Memory B cell (primary cell): Measurements from ENCODE around the gene B3GNT5.

Experiments
- ATAC-seq: fragments of 150-1000 bp; cut with Tn5 transposase; 2 replicates; pipeline ENCODE4 v1.10.0; 2021; ENCODE audit warnings: low read depth, mild to moderate bottlenecking, moderate library complexity
- DNase-seq, 2 donors: peaks; one replicate each; pipeline ENCODE4 v3.0.0; 2022; ENCODE audit warnings: low spot score in 2 of 2
- H3K27ac Mint-ChIP-seq: one replicate; pipeline ENCODE4 v1.8.0; 2022; ENCODE audit warnings: mild to moderate bottlenecking, moderate library complexity, mixed read lengths
- H3K27me3 Mint-ChIP-seq: one replicate; pipeline ENCODE4 v1.8.0; 2022; ENCODE audit warnings: mixed read lengths
- H3K36me3 Mint-ChIP-seq: one replicate; pipeline ENCODE4 v1.8.0; 2022; ENCODE audit warnings: mild to moderate bottlenecking, mixed read lengths
- H3K4me1 Mint-ChIP-seq: one replicate; pipeline ENCODE4 v1.8.0; 2022; ENCODE audit warnings: mixed read lengths
- H3K4me3 Mint-ChIP-seq: one replicate; pipeline ENCODE4 v1.8.0; 2022; ENCODE audit warnings: mild to moderate bottlenecking, moderate library complexity, mixed read lengths
- H3K9me3 Mint-ChIP-seq: one replicate; pipeline ENCODE4 v1.8.0; 2022; ENCODE audit warnings: mixed read lengths

B3GNT5 gene, protein sequence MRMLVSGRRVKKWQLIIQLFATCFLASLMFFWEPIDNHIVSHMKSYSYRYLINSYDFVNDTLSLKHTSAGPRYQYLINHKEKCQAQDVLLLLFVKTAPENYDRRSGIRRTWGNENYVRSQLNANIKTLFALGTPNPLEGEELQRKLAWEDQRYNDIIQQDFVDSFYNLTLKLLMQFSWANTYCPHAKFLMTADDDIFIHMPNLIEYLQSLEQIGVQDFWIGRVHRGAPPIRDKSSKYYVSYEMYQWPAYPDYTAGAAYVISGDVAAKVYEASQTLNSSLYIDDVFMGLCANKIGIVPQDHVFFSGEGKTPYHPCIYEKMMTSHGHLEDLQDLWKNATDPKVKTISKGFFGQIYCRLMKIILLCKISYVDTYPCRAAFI

DNA sequence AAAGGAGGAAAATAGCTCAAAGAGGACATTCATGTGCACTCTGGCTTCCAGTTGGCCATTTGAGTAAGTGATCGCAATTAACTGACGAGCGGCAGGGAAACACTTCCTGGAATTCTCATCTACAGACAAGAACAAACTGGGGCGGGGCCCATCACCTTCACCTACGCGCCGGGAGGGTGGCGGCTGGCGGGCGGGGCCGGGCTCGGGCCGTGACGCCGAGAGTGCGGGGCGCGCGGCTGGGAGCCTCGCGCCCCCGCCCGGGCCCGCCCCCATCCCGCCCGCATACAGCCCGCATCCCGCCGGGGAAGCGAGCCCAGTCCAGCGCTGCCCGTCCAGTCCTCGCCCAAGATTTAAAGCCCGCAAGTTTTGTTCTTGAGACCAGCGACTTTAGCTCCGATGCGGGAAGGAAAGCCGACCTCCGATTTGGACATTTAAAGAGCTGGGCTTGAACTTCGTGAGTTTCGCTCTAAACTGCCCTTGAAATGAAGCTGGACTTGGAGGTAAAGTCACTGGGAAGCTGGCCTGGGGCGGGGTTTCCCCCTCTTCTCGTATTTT is at the start of gene B3GNT5:
Gene B3GNT5, plus strand, starts transcription at position 281 of the 555 bp plus-strand sequence. CDS start 16,546 bp downstream, outside the sequence.
- no peak within 1 kb of the TSS for H3K27ac Mint-ChIP-seq
- ATAC-seq, result peak; percentile 46
- DNase-seq, result no peak
- H3K27me3 Mint-ChIP-seq, result peaks cover 31% of the 10 kb centered on the region
- peak within 1 kb of the TSS; percentile 74 for H3K4me3 Mint-ChIP-seq
- no peaks in the 10 kb centered on the region for H3K36me3 Mint-ChIP-seq
- H3K4me1 Mint-ChIP-seq, result peaks cover 5% of the 10 kb centered on the region
- H3K9me3 Mint-ChIP-seq, result no peaks in the 10 kb centered on the region

DNA sequence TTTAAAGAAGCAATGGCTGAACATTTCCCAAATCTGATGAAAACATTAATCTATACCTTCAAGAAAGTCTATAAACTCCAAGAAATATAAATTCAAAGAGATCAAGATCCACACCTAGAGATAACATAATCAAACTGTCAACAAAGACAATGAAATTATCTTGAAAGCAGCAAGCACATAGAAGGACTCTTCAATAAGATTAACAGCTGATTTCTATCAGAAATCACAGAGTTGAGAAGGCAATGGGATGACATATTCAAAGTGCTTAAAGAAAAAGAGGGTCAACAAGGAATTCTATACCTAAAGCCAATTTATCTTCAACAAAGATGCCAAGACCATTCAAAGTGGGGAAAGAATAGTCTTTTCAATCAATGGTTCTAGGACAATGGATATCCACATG is 49.4 kb upstream of the B3GNT5 start:
- no peak overlapping the region for H3K27ac Mint-ChIP-seq
- H3K27me3 Mint-ChIP-seq, result peaks cover 16% of the 10 kb centered on the region
- DNase-seq, result no peak
- no peak overlapping the region for H3K4me3 Mint-ChIP-seq
- peaks cover 2% of the 10 kb centered on the region for H3K4me1 Mint-ChIP-seq
- H3K36me3 Mint-ChIP-seq, result peaks cover 7% of the 10 kb centered on the region
- no peak for ATAC-seq
- peaks cover 12% of the 10 kb centered on the region for H3K9me3 Mint-ChIP-seq

DNA sequence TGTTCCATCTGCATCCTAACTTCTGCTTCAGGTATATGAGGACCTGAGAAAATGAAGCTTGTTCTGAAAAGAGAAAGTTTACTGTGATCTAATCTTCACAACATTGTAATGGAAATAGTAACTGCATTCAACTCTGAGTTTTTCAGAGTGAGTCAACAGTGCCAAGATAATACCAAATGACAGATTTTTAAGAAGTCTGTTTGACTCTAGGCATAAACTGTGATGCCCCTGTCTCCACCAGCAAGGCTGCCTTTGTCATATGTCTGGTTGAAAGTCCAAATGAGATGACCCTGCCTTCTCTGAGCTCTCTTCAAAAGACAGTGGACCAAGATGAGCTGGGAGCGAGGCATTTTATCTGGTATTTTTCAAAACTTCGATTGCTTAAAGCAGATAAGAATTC is 44.8 kb upstream of the B3GNT5 start:
- DNase-seq (no peak), ATAC-seq (no peak)
- Mint-ChIP-seq H3K9me3 (peaks cover 10% of the 10 kb centered on the region), H3K4me3 (no peak overlapping the region), H3K27me3 (peaks cover 15% of the 10 kb centered on the region), H3K27ac (no peak overlapping the region), H3K4me1 (peaks cover 12% of the 10 kb centered on the region), H3K36me3 (peaks cover 4% of the 10 kb centered on the region)

DNA sequence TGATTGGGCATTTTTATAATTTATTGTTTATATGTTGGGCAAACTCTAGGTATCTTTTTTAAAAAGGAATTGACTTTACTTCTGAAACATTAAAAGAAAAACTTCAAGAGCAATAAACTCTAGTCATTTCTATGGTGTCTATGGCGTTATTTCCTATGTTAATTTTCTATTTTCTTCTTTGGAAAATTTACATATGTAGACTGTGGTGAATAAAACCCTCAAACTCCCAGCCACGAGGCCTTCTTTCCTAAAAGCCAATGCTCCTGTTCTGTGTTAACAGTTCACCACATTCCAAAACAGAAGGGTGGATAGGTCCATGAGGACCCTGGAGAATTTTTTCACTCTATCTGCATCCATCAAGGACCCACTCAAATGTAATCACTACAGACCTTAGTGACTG is 44.3 kb upstream of the B3GNT5 start:
- Mint-ChIP-seq H3K36me3 (peaks cover under 1% of the 10 kb centered on the region), H3K9me3 (peaks cover 4% of the 10 kb centered on the region), H3K27ac (no peak overlapping the region), H3K4me1 (peaks cover 12% of the 10 kb centered on the region), H3K27me3 (peaks cover 13% of the 10 kb centered on the region), H3K4me3 (no peak overlapping the region)
- ATAC-seq, result no peak
- no peak for DNase-seq

DNA sequence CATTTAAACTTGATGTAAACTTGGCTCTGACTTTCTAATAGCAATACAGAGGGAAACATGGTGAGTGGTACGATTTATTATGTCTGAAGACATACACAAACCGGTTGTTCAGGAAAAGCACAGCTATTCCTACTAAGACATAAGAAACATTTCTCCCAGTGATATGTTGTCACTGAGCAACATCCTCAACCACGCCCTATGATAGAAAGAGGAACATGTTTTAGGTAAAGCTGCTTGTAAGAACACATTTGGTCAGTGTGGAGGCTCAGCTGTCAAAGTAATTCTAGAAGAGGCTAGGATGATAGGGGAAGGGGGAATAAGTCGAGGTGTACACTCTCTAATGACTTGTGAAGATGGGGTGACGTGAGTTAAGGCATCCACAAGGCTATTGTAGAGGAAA is 42.7 kb upstream of the B3GNT5 start:
- no peak for DNase-seq
- peak; percentile 21 for ATAC-seq
- Mint-ChIP-seq H3K27me3 (peaks cover 16% of the 10 kb centered on the region), H3K9me3 (no peaks in the 10 kb centered on the region), H3K4me3 (no peak overlapping the region), H3K27ac (no peak overlapping the region), H3K36me3 (no peaks in the 10 kb centered on the region), H3K4me1 (peaks cover 15% of the 10 kb centered on the region)

DNA sequence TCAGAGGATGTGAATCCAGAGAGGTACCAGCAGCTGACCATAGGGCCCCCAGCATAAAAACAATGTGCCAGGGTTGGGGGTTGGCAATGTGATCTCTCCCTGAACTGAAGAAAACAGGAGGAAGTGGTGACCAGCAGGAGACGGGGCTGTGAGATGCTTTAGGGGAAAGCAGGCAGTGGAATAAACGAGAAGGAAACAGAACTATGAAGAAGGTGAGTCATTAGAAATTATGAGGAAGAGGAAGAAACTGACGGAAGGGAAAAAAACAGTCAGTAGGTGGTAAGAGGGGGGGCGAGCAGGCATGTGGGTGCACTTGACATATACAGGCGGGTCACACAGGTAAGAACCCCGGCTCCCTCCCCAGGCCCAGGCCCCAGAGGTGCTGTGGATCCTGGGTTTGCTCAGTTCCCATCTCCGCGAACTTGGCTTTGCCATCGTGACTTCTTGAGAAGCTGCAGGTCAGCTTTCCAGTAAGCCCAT is 42.2 kb upstream of the B3GNT5 start:
- Mint-ChIP-seq H3K4me3 (no peak overlapping the region), H3K9me3 (no peaks in the 10 kb centered on the region), H3K36me3 (no peaks in the 10 kb centered on the region), H3K4me1 (peaks cover 15% of the 10 kb centered on the region), H3K27ac (no peak overlapping the region), H3K27me3 (peaks cover 18% of the 10 kb centered on the region)
- DNase-seq, result no peak
- ATAC-seq, result peak; percentile 18

DNA sequence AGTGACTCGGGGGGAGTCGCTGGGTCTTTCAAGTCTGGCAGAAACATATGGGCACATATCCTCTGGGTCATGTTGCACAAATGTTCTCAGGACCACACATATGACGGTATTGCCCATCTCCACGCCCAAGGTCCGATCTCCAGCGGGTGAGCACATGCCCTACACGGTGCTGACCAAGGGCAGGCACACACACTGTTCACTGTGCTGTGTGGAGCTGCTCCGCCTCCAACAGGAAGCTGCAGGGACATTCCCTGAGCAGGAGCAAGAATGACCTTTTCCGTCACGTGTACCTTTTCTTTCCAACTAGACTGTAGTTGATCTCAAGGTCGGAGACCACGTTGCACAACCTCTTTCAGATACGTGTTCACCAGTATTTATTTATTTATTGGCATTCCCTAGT is 41.7 kb upstream of the B3GNT5 start:
- no peaks in the 10 kb centered on the region for H3K36me3 Mint-ChIP-seq
- H3K4me1 Mint-ChIP-seq, result peaks cover 15% of the 10 kb centered on the region
- H3K9me3 Mint-ChIP-seq, result no peaks in the 10 kb centered on the region
- H3K4me3 Mint-ChIP-seq, result no peak overlapping the region
- no peak overlapping the region for H3K27ac Mint-ChIP-seq
- peaks cover 19% of the 10 kb centered on the region for H3K27me3 Mint-ChIP-seq
- DNase-seq, result no peak
- ATAC-seq, result no peak

DNA sequence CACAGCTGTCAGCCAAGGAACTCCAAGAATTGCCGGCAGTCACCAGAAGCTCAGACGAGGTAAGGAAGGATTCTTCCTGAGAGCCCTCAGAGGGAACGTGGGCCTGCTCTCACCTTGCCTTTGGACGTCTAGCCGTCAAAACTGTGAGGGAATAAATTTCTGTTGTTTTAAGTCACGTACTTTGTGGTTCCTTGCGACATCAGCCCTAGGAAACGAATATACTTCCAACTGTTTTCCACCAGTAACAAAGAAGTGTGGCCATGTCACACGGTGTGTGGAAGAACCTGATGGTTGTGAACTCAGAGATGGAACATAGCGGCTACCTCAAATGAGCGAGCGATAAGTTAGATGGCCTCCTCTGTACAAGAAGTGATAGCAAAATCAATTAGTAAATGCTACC is 41.0 kb upstream of the B3GNT5 start:
- no peak for DNase-seq
- ATAC-seq, result no peak
- H3K36me3 Mint-ChIP-seq, result no peaks in the 10 kb centered on the region
- no peaks in the 10 kb centered on the region for H3K9me3 Mint-ChIP-seq
- H3K4me1 Mint-ChIP-seq, result peaks cover 13% of the 10 kb centered on the region
- no peak overlapping the region for H3K27ac Mint-ChIP-seq
- no peak overlapping the region for H3K4me3 Mint-ChIP-seq
- H3K27me3 Mint-ChIP-seq, result peaks cover 17% of the 10 kb centered on the region

DNA sequence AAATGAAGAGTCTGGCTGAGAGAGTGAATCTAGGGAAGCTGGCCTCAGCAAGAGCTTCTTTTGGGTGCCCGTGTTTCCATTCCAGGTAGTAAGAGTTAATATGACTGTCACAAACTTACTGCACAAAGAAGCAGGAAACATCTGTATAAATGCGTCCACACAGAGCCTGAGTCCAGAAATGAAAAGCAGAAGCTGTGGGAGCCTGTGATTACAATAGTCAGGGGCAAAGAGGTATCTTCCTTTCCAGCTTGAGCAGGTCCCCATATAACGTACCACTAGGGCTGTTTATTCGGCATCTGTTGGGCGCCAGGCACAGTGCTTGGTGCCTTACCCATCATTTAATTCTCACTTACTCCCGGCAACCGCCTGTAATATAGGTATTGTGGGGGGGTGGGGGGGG is 40.5 kb upstream of the B3GNT5 start:
- Mint-ChIP-seq H3K4me1 (peaks cover 13% of the 10 kb centered on the region), H3K9me3 (no peaks in the 10 kb centered on the region), H3K27ac (no peak overlapping the region), H3K36me3 (no peaks in the 10 kb centered on the region), H3K27me3 (peaks cover 18% of the 10 kb centered on the region), H3K4me3 (no peak overlapping the region)
- DNase-seq (no peak), ATAC-seq (peak; percentile 91)

DNA sequence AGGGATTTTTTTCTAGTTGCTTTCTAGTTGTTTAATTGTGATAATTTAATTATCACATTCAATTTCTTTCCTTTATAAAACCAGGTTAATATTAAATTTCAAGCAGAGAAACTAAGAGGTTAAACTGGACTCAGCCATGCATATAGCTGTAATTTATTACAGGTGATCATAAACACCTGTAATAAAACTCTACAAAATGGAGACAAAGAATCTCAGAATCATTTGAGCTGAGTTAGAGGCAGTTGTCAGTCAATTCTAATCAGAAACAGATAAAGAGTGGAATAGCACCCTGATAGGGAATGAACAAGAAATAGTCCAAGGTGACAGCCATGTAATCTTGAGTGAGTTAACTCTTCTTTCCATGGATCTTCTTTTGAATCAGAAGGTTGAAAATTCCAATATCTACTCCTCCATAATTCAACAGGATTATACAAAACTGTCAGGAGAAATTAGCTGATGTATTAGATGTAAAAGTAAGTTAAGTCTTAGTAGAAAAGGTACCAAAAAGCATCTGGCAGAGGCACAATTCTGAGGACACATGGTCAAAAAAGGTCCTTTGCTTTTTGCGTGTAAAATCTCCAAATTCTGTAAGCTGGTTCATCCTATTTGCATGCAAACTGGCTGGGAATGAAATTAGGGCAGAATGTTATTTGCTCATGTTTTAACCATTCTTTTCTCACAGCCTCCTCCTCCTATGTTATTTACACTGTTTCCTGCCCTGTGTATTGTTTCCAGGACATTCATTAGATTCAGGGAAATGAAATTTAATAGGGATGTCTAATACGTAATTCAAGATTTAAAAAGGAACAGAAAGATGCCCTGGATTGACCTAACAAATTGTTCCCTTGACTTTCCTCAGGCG is 39.4 kb upstream of the B3GNT5 start:
- ATAC-seq (no peak), DNase-seq (no peak)
- no peaks in the 10 kb centered on the region for H3K36me3 Mint-ChIP-seq
- H3K4me1 Mint-ChIP-seq, result peaks cover 13% of the 10 kb centered on the region
- peaks cover 20% of the 10 kb centered on the region for H3K27me3 Mint-ChIP-seq
- H3K27ac Mint-ChIP-seq, result no peak overlapping the region
- H3K4me3 Mint-ChIP-seq, result no peak overlapping the region
- no peaks in the 10 kb centered on the region for H3K9me3 Mint-ChIP-seq

DNA sequence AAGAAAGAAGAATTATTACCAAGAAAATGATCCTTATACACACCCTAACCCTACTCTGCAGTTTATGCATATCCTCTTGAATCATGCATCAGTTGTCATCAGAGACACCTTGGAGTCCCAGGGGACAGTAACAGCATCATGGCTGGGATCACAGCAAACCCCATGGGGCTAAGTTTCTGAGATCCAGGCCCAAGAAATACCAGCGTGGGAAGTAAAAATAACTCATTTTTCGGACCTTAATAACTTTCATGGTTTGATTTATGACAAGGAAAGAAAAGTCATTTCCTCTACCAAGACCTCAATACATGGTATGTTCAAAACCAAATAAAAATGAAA is 38.8 kb upstream of the B3GNT5 start:
- Mint-ChIP-seq H3K36me3 (no peaks in the 10 kb centered on the region), H3K27me3 (peaks cover 24% of the 10 kb centered on the region), H3K4me1 (peaks cover 13% of the 10 kb centered on the region), H3K27ac (no peak overlapping the region), H3K4me3 (no peak overlapping the region), H3K9me3 (no peaks in the 10 kb centered on the region)
- no peak for ATAC-seq
- no peak for DNase-seq

DNA sequence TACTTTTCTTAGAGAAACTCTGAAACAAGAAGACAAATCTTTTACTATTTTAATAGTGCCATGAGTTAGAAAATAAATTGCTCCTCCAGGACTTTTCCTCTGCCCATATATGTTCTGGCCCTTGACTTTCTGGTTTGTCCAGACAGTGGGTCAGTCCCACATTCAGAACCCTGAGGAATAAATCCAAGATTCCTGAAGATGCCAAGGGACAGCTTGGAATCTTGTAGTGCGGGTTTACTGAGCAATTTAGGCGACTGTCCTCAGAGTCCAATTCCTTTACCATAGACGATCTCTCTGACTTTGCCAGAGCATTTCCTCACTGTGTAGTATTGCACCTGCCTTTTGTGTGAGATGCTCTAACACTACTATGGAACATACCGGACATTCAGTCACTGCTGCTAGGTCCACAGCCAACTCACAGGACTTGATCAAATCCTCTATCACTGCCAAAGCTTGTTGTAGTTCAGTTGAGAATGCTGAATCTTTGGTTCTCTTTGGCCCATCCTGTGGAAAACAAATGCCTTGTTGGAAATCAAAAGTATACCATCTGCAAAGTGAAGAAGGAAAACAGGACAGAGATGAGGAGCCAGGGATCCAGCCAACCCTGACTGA is 37.4 kb upstream of the B3GNT5 start:
- Mint-ChIP-seq H3K9me3 (no peaks in the 10 kb centered on the region), H3K27ac (no peak overlapping the region), H3K27me3 (peaks cover 25% of the 10 kb centered on the region), H3K4me1 (peaks cover 10% of the 10 kb centered on the region), H3K36me3 (no peaks in the 10 kb centered on the region), H3K4me3 (no peak overlapping the region)
- no peak for DNase-seq
- ATAC-seq, result no peak

DNA sequence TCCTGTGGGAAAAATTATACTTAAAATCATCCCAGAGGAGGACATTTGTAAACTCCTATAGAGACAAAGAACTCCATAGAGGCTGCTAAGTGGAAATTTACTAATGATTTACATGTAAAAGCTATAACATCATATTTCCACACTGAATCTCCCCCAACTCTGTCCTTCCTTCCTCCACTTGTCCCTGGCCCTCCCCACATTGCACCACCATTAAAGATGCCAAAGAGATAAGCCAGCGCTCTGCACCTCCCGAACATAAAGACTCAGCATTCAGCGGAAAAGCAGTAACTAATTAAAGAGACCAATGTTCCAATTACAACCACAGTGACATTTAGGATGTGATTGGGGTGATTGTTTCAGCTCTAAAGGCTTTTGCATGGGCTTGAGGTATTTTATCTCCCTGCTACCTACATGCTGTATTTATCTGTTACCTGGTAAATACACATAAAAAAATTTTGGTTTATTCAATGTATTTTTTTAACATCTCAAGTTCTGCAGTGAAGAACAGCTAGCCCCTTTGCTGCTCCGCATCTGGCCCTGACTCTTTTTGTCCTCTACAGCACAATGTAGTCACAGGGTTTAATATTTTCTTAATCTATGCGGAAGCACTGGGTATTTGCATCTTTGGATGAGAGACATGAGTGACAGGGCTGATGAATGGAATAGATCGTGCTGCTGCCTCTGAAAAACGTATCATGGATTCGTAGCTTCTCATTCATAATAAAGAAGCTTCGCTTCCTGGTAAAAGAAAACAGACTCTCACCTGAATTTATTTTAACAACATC is 35.3 kb upstream of the B3GNT5 start:
- peaks cover 4% of the 10 kb centered on the region for H3K4me1 Mint-ChIP-seq
- peaks cover 23% of the 10 kb centered on the region for H3K27me3 Mint-ChIP-seq
- no peak overlapping the region for H3K27ac Mint-ChIP-seq
- no peaks in the 10 kb centered on the region for H3K36me3 Mint-ChIP-seq
- H3K9me3 Mint-ChIP-seq, result no peaks in the 10 kb centered on the region
- H3K4me3 Mint-ChIP-seq, result no peak overlapping the region
- no peak for ATAC-seq
- no peak for DNase-seq
